Central memory CD4-positive, alpha-beta T cell (primary cell): ENCODE measurements around the gene NOS1AP.

ENCODE experiments used
- DNase-seq: peaks from one replicate; pipeline ENCODE4 v3.0.0; 2022

NOS1AP gene

GRCh38 chr1:162090378-162090777 is 20.9 kb downstream of the NOS1AP start:
- no peak for DNase-seq

GRCh38 chr1:162091681-162092524 is 22.4 kb downstream of the NOS1AP start:
- no peak for DNase-seq

- DNase-seq: no peak
Observed at GRCh38 chr1:162093095-162093494, 23.6 kb downstream of the NOS1AP start.

GRCh38 chr1:162094271-162094670 is 24.8 kb downstream of the NOS1AP start:
- DNase-seq: no peak

- DNase-seq: no peak
Observed at GRCh38 chr1:162094723-162095122, 25.2 kb downstream of the NOS1AP start.

GRCh38 chr1:162107911-162108310 is 38.4 kb downstream of the NOS1AP start:
- DNase-seq: no peak

GRCh38 chr1:162108426-162108825 is 38.9 kb downstream of the NOS1AP start:
- DNase-seq: no peak

GRCh38 chr1:162110910-162111309 is 41.4 kb downstream of the NOS1AP start:
- no peak for DNase-seq

- DNase-seq: no peak
Observed at GRCh38 chr1:162111572-162111971, 42.1 kb downstream of the NOS1AP start.

- no peak for DNase-seq
Observed at GRCh38 chr1:162113419-162113818, 43.9 kb downstream of the NOS1AP start.

GRCh38 chr1:162117039-162117774 is 47.7 kb downstream of the NOS1AP start:
- no peak for DNase-seq

- no peak for DNase-seq
Observed at GRCh38 chr1:162118063-162118462, 48.6 kb downstream of the NOS1AP start.

- no peak for DNase-seq
Observed at GRCh38 chr1:162128693-162129356, 59.3 kb downstream of the NOS1AP start.

- DNase-seq: no peak
Observed at GRCh38 chr1:162130308-162130707, 60.8 kb downstream of the NOS1AP start.

- DNase-seq: no peak
Observed at GRCh38 chr1:162131400-162132321, 62.2 kb downstream of the NOS1AP start.

- DNase-seq: no peak
Observed at GRCh38 chr1:162133566-162133965, 64.1 kb downstream of the NOS1AP start.

- no peak for DNase-seq
Observed at GRCh38 chr1:162134646-162135045, 65.2 kb downstream of the NOS1AP start.

- DNase-seq: no peak
Observed at GRCh38 chr1:162135271-162135775, 65.8 kb downstream of the NOS1AP start.

- DNase-seq: no peak
Observed at GRCh38 chr1:162136760-162137159, 67.3 kb downstream of the NOS1AP start.

GRCh38 chr1:162137179-162137960 is 67.9 kb downstream of the NOS1AP start:
- no peak for DNase-seq

GRCh38 chr1:162138112-162138511 is 68.6 kb downstream of the NOS1AP start:
- DNase-seq: no peak
